Germinal center (tissue), 1 donor: ENCODE measurements around the gene CTNNA3.
"Not testable (repeated sequence)": the region's sequence is repeated elsewhere in the genome, so short reads cannot be mapped to it uniquely, and the experiment has no call there.

ENCODE experiments used
- DNase-seq: peaks from one replicate; pipeline ENCODE4 v3.0.0; 2012; ENCODE audit warnings: mixed read lengths, low spot score

CTNNA3 gene

DNA sequence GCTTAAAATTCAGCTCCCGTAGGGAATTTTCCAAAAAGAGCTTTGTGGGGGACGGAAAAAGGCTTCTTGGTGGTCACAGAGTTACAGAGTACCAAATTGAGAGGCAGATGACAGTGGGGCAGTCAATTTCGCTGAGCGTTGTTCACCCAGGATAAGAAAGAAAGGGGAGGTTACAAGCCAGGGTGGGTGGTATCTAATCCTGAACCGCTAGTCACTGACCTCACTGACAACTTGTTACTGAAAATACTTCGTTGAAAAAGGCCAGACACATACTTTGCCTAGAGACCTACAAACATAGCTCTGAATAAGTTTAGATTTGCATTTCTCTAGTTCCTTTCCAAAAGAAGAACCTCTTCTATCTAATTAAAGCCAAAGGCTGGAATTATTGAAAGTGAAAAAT, at the start of gene CTNNA3:
Gene CTNNA3, minus strand, starts transcription at position 167 of the 400 bp plus-strand sequence.
- peak; percentile 8 for DNase-seq

DNA sequence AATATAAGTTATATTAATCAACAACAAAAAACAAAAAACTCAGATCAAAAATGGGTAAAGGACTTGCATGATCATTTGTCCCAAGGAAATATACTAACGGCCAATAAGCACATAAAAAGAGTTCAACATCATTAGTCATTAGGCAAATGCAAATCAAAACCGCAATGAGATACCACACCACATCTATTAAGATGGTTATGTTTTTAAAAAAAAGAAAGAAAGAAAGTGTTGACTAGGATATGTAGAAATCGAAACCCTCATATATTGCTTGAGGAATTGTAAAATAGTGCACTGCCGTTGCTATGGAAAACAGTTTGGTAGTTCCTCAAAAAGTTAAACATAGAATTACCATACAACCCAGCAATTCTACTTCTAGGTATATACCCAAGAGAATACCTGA, 39.4 kb upstream of the CTNNA3 start:
- no peak for DNase-seq

DNA sequence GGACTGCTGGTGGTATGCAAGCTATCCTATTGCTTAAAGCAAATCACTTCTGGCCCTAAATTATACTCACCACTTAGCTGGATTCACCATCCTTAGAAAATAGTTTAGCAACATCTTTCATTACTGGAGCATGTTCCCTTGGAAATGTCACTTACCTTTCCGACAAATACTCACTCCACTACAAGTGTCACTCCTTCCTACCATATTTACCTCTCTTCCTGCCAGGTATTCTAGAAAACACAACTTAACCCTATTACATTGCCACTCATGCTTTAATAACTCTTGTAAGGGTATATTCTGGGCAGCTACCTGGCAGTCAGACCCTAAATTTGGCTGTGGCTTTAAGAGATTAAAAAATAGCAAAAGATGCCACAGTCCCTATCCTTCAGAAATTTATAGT, 37.5 kb upstream of the CTNNA3 start:
- no peak for DNase-seq

DNA sequence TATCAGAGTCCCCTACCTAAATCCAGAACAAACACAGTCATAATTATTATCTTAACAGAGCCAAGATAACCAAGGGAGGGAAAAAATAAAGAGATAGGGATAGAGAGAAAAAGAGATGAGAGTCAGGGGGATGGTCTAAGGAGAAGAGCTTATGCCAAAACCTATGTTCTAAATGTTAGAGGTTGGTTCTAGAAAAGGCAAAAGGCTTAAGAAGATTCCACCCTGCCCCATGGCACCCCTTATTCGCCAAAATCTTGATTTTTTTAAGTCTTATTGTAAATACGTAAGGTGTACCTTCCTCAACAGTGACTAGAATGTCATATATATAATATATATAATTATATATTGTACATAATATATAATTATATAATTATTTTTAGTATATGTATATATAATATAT, 29.6 kb upstream of the CTNNA3 start:
- no peak for DNase-seq

DNA sequence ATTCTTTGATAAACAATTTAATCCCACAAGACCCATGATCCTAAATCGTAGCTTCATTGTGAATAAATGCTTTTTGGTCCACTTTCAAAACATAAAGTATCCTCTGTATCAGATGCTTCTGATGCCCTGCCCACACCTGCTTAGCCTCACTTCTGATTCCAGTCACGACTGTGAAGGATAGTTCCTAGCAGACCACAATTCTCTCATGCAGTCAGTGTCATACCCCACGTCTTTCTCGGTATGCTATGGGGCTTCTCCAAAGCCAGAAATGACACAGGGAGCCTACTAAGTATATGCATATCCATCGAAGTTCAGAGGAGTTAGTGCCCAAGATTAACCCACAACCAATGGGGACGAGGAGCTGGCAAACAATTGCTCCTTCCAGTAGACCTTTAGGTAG, 27.6 kb upstream of the CTNNA3 start:
- DNase-seq: no peak

DNA sequence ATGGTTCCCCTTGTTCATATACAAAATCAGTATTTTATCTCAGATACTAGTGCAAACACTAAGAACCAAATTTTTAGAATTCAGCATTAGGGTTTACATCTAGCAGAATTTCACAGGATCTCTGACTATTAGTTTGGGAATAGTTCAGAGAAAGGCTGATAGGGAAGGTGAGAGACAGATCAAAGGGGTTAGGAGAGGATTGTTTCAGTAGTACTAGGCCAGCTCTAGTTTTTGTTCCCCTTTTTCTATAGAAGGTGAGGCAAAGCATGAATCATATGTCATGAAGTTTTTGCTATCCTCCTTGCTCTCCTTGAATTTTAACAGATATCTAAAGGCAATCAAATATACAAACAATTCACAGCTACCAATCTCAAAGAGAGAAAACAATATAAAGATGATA, 26.1 kb upstream of the CTNNA3 start:
- no peak for DNase-seq

DNA sequence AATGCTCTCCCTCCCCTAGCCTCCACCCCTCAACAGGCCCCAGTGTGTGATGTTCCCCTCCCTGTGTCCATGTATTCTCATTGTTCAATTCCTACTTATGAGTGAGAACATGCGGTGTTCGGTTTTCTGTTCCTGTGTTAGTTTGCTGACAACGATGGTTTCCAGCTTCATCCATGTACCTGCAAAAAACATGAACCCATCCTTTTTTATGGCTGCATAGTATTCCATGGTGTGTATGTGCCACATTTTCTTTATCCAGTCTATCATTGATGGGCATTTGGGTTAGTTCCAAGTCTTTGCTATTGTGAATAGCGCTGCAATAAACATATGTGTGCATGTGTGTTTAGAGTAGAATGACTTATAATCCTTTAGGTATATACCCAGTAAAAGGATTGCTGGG, 20.5 kb upstream of the CTNNA3 start:
- DNase-seq: not testable (repeated sequence)

DNA sequence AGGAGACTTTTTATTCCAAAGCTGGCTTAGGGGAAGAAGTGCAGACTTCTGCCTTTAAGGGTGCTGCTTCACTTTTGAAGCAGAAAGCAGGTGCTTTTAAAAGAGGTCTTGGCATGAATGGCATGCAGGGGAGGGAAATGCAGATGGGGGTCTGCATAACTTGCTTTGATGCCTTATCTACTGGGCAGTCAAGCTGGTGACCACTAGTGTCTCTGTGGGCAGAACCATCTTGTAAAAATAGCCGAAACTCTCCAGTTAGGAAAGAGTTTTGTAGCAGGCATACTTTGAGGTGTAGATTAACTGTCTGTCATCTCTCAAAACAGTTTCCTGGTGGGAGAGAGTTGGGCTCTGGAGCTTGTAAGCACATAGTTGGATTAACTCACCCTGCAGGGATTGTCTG, 9.9 kb upstream of the CTNNA3 start:
- DNase-seq: no peak

DNA sequence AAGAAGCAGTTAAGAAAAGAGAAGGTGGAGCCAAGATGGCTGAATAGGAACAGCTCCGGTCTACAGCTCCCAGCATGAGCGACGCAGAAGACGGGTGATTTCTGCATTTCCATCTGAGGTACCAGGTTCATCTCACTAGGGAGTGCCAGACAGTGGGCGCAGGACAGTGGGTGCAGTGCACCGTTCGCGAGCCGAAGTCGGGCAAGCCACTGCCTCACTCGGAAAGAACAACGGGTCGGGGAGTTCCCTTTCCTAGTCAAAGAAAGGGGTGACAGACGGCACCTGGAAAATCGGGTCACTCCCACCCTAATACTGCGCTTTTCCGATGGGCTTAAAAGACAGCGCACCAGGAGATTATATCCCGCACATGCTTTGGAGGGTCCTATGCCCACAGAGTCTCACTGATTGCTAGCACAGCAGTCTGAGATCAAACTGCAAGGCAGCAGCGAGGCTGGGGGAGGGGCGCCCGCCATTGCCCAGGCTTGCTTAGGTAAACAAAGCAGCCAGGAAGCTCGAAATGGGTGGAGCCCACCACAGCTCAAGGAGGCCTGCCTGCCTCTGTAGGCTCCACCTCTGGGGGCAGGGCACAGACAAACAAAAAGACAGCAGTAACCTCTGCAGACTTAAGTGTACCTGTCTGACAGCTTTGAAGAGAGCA, 3.7 kb upstream of the CTNNA3 start:
- not testable (repeated sequence) for DNase-seq

DNA sequence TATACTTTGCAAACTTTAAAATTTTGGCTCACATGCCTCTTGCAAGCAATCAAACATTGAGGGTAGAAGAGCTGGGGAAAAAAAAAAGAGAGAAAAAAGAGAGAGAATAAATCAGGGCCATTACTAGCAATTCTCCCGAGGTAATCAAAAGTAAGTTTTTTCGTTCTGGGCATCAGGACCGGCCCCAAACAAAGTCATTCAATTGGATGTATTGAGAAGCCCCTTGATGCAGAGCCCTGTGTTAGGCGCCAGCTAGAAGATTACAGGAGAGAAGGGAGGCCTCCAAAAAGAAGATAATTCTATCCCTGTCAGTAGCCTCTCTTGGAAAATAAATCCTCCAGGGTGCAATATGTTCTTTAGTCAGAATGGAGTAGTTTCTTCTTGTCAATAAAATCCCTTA, 2.2 kb upstream of the CTNNA3 start:
- no peak for DNase-seq

DNA sequence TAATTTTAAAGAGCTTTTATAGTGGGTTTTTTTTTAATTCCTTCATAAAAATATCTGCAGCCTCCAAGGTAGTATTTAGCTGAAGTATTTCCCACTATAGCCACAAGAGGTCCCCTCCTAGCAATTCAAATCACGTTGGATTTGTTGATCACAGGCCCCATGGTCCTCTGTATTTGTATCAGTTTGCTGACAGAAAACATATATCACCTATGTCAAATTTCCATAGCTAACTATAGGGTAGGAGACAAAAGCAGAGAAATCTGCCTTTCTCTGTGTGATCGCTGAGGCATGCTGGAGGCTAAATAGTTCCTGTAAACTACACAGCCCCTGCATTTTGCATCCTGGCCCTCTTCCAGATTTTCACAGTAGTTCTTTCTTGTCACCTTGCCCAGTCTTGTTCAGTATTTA, 1.7 kb upstream of the CTNNA3 start:
- peak; percentile 37 for DNase-seq

DNA sequence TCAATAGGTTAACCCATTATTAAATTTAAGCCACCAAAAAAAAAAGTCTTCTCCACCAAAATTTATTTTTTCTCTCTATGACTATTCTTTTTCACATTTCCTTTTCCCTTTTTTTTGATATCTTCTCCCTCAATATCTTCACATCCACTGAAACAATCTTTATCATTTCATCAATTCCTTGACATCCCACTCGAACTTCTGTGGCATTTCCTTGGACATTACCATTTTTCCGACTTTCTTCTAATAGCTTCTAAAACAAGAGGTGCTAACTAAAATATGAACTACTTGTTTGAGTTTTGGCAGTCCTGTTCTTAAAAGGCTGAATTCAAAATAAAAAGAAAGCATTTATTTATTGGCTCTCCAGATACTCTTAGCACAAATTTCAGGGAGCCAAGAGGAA, 684 bp upstream of the CTNNA3 start:
- no peak for DNase-seq

DNA sequence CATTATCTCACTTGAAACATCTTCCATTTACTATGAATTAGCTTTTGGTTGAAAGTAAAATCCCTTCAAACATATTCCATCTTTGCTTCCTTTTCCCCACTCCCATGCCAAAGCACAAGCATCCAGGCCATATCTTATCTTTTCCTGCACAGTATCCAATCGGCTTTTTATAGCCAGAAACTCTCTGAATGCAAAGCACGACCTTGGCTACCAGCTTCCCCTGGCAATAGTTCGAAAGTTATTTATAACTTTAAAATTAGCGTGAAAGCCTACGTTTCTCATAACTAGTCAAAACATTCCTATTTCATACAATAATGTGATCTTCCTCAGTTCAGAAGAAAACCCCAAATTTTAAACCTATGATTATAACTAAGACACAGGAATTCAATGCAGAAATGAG, 440 bp downstream of the CTNNA3 start:
- no peak for DNase-seq

DNA sequence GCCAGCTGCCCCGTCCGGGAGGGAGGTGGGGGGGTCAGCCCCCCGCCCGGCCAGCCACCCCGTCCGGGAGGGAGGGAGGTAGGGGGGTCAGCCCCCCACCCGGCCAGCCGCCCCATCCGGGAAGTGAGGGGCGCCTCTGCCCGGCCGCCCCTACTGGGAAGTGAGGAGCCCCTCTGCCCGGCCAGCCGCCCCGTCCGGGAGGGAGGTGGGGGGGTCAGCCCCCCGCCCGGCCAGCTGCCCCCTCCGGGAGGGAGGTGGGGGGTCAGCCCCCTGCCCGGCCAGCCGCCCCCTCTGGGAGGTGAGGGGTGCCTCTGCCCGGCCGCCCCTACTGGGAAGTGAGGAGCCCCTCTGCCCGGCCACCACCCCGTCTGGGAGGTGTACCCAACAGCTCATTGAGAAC, 4.1 kb downstream of the CTNNA3 start:
- DNase-seq: not testable (repeated sequence)

DNA sequence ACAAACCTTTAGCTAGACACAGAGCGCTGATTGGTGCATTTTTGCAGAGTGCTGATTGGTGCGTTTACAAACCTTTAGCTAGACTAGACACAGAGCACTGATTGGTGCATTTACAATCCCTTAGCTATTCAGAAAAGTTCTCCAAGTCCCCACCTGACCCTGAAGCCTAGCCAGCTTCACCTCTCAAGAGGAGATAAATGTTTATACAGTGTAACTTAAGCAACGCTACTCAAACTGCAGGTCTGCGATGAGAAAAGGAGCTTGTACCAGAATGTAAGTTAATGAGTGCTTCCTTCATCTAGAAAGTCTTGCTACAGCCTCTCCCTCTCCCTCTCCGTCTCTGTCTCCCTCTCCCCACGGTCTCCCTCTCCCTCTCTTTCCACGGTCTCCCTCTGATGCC, 5.5 kb downstream of the CTNNA3 start:
- DNase-seq: not testable (repeated sequence)

DNA sequence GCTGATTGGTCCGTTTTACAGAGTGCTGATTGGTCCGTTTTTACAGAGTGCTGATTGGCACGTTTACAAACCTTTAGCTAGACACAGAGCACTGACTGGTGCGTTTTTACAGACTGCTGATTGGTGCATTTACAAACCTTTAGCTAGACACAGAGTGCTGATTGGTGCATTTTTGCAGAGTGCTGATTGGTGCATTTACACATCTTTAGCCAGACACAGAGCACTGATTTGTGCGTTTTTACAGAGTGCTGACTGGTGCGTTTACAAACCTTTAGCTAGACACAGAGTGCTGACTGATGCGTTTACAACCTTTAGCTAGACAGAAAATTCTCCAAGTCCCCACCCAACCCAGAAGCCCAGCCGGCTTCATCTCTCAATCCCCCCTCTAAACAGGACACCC, 11.9 kb downstream of the CTNNA3 start:
- not testable (repeated sequence) for DNase-seq

DNA sequence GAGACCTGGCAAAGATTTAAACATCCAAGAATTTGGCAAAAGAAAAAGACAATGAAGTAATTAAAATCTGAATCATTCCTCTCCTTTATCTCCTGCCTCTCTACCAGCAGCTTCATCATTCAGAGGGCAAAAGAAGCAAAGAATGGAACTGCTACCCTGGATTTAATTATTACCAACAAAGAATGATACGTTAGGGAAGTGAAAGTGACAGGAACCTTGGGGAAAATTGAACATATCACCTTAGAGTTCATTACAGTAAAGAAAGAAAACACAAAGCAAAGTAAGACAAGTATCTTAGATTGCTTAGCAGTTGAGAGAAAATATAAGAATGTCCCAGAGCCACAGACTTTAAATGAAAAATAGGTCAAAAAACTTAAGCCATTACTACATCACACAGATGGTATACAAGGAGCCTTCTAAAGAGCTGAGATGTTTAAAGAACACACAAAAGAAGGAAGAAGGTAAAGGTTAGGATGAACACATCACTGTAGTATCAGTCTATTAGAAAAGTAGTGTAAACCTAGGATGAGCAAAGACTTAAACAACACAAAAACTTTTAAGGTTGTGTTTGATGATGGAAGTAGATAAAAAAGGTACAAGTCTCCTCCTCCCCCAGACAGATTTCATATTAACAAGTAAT, 17.5 kb downstream of the CTNNA3 start:
- DNase-seq: no peak

DNA sequence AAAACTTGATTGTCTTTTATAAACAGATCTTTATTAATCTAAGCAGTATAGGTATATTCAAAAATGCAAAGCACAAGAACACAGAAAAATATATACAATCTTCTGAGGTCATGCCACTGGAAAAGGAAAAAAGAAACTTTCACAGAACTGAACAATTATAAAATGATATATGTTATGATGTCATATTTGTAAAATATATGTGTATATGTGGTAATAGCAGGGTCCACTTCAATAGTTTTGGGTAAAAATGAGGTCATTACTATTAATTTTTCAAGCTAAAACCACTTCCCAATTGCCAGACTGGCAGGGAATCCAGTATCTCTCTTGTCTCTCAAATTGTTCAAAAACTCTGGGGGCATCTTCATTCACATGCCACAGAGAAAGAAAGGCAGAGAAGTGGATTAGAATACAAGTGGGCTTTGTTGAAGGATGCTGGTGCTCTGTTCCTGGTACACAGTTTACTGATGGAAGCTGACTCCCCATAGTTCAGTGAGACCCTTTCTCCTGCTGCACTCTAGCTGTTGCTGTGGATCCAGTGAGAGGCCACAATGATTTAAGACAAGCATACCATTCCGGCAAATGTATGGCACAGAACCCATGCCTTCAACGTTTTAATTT, 19.7 kb downstream of the CTNNA3 start:
- DNase-seq: no peak

DNA sequence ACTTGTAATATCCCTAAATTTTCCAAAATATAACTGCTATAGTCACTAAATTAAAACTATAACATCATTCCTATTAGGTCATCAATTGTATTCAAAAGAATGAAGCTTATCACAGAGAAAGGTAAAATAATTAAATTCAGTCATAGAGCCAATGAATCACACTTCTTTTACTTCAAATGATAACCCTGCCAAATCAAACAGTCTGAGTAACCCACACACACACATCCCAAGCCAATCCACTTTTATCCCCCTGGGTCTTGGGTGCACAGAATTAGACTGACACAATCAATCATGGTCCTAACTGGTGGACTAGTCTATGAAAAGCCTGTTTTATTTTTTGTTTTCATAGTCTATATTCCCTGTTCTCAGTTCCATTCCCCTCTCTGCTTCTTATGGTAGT, 25.6 kb downstream of the CTNNA3 start:
- DNase-seq: no peak

DNA sequence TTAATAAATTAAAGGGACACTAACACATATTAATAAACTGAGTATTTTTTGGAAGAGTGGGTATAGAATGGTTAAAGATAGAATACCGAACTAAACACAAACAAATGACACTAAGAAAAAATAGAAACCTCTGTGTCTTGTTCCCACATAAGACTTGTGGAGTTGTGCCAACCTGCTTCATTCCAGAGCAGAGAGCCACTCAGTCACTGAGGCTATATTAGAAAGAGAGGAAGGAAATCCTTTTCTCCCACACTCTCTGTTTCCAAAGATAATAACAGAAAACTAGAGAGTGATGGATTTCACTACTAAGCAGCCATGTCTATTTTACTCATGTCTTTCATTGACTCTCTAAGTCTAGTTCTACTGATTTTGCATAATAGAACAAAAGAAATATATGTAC, 26.0 kb downstream of the CTNNA3 start:
- no peak for DNase-seq

DNA sequence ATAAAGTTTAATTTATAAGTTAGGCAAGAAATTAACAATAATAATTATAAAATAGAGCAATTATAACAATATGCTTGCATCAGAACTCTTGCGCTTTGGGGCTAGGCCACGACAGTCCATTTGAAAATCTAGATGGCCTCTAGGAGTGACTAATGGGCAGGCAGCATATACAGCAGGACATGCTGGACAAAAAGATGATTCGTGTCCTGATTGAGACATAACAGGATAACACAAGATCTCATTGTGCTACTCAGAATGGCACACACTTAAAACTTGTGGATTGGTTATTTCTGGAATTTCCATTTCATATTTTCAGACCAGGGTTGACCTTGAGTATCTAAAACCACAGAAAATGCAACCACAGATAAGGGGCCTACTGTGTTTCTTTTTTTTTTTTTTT, 27.5 kb downstream of the CTNNA3 start:
- DNase-seq: no peak

DNA sequence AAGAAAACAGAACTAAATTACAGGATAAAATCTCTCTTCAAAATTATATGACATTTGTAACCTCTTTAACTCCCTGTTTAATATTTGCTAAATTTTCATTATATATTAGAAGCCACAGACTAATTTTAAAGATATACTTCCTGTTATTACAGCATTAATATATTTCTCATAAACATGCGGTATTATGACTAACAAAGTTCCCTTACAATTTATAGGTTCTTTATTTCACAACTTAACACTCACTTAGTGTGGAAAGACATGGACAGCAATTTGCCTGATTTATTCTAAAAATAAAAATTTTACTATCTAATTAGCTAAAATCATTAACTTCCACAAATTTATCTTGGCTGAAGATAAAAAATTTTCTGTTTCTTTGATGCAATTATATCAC, 29.0 kb downstream of the CTNNA3 start:
- no peak for DNase-seq

DNA sequence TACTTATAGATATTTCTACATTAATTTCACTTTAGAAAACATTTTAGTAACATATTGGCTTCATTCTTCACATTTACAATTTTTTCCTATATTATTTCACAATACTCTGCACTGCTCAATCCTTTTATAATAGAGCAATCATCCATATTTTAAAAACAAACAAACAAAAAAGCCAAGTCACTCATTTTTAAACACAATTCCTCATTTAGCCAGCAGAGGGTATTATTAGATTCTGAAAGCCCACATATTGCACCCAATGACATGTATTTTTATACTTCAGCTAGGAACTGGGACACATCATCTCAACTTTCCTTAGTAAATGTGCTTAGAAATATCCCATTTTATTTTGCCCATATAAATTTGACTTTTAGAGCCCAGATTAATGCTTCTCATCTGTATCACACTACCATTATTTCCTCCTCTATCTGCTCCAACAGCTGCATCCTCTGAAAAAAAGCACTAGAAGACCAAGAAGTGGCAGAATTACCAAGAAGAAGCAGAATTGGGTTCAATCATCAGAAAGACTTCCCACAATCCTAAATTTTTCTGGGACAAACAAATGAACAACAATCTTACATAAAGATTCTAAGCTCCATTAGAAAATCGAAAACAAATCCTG, 29.5 kb downstream of the CTNNA3 start:
- DNase-seq: peak; percentile 8
